SU-DHL-6 (cell line): ENCODE results near the gene LAMA2.

Experiments used
- CTCF ChIP-seq: fragments of 200-600 bp; sonication (generic); IDR thresholded peaks from one replicate; pipeline ENCODE4 v1.5.1; 2017; ENCODE audit warnings: antibody characterized with exemption, mild to moderate bottlenecking, low read length, moderate library complexity; ENCODE audit not compliant: insufficient read depth, poor library complexity, severe bottlenecking
- EZH2phosphoT487 ChIP-seq: fragments of 200-600 bp; sonication (generic), shearing (Covaris generic); conservative IDR thresholded peaks from 2 replicates; pipeline ENCODE4 v1.6.1; 2018; ENCODE audit warnings: mild to moderate bottlenecking, antibody characterized with exemption, low read length, moderate library complexity, mixed read lengths

GRCh38 chr6:129453073-129453472 is 570.1 kb downstream of the LAMA2 start:
- no peak for TF ChIP-seq CTCF
- no peak for TF ChIP-seq EZH2phosphoT487
